HepG2 (cell line): ENCODE measurements around the gene NAV2. TPM values are rescaled to one million over a fixed set of nuclear protein-coding genes. Genes with fewer than 3 reads are reported as not detected.
A peak's percentile ranks its signal among the peaks of the same experiment; 100 is the strongest.

Source experiments
- ARNT ChIP-seq: fragments of 450-650 bp; IDR thresholded peaks from 2 replicates; pipeline ENCODE4 v1.6.1; 2017
- ELK4 ChIP-seq: sonication (generic); formaldehyde crosslinking; IDR thresholded peaks from 2 replicates; pipeline ENCODE4 v1.9.0; 2021; ENCODE audit warnings: missing genetic modification reagents, borderline replicate concordance
- ETS1 ChIP-seq: sonication (generic); formaldehyde crosslinking; IDR thresholded peaks from 2 replicates; pipeline ENCODE4 v1.4.0; 2020; ENCODE audit warnings: missing genetic modification reagents
- FUBP1 ChIP-seq: sonication (generic); formaldehyde crosslinking; IDR thresholded peaks from 2 replicates; pipeline ENCODE4 v1.5.1; 2020; ENCODE audit warnings: missing genetic modification reagents, mild to moderate bottlenecking, borderline replicate concordance
- GMEB1 ChIP-seq: sonication (generic); formaldehyde crosslinking; IDR thresholded peaks from 2 replicates; pipeline ENCODE4 v1.5.1; 2020; ENCODE audit warnings: missing genetic modification reagents, mild to moderate bottlenecking, borderline replicate concordance
- HDAC1 ChIP-seq: sonication (generic); formaldehyde crosslinking; IDR thresholded peaks from 2 replicates; pipeline ENCODE4 v1.5.1; 2020; ENCODE audit warnings: mild to moderate bottlenecking, missing genetic modification reagents
- HDAC2 ChIP-seq: sonication (generic); formaldehyde crosslinking; IDR thresholded peaks from 2 replicates; pipeline ENCODE4 v1.4.0; 2020; ENCODE audit warnings: missing genetic modification reagents
- LBX2 ChIP-seq: sonication (generic); formaldehyde crosslinking; IDR thresholded peaks from 2 replicates; pipeline ENCODE4 v1.5.0; 2020; ENCODE audit warnings: missing genetic modification reagents, mild to moderate bottlenecking, borderline replicate concordance
- MATR3 ChIP-seq: sonication (generic); formaldehyde crosslinking; IDR thresholded peaks from 2 replicates; pipeline ENCODE4 v1.4.0; 2020; ENCODE audit warnings: missing genetic modification reagents
- MXD4 ChIP-seq: IDR thresholded peaks from 2 replicates; pipeline ENCODE4 v1.6.1; 2016; ENCODE audit warnings: mild to moderate bottlenecking, missing biosample characterization, missing genetic modification reagents
- PPARG ChIP-seq: conservative IDR thresholded peaks from 2 replicates; pipeline ENCODE4 v1.6.1; 2016; ENCODE audit warnings: missing biosample characterization, missing genetic modification reagents
- TBP ChIP-seq: sonication (generic); formaldehyde crosslinking; IDR thresholded peaks from 2 replicates; pipeline ENCODE4 v1.5.0; 2020; ENCODE audit warnings: missing genetic modification reagents
- WIZ ChIP-seq: sonication (generic); formaldehyde crosslinking; IDR thresholded peaks from 2 replicates; pipeline ENCODE4 v1.5.1; 2020; ENCODE audit warnings: mild to moderate bottlenecking, missing genetic modification reagents
- ZBTB10 ChIP-seq: sonication (generic); formaldehyde crosslinking; IDR thresholded peaks from 2 replicates; pipeline ENCODE4 v1.4.0; 2020; ENCODE audit warnings: missing genetic modification reagents, borderline replicate concordance
- ZBTB20 ChIP-seq: sonication (generic); formaldehyde crosslinking; IDR thresholded peaks from 2 replicates; pipeline ENCODE4 v1.8.1; 2023; ENCODE audit warnings: missing genetic modification reagents, low read depth, mild to moderate bottlenecking, borderline replicate concordance
- ZFAT ChIP-seq: sonication (generic); formaldehyde crosslinking; conservative IDR thresholded peaks from 2 replicates; pipeline ENCODE4 v1.8.1; 2023; ENCODE audit warnings: missing genetic modification reagents, inconsistent platforms
- ZNF260 ChIP-seq: sonication (generic); formaldehyde crosslinking; IDR thresholded peaks from 2 replicates; pipeline ENCODE4 v1.4.0; 2020; ENCODE audit warnings: missing genetic modification reagents, low read depth, mild to moderate bottlenecking, borderline replicate concordance
- ZNF75D ChIP-seq: sonication (generic); formaldehyde crosslinking; IDR thresholded peaks from 2 replicates; pipeline ENCODE4 v1.8.1; 2023; ENCODE audit warnings: missing genetic modification reagents, mild to moderate bottlenecking, borderline replicate concordance
- ZNF784 ChIP-seq: sonication (generic); formaldehyde crosslinking; IDR thresholded peaks from 2 replicates; pipeline ENCODE4 v1.5.1; 2020; ENCODE audit warnings: missing genetic modification reagents, mild to moderate bottlenecking, borderline replicate concordance
- polyA plus RNA-seq, 8 experiments: library from polyadenylated mRNA; depleted of rRNA in 3 of 8; stranded (reverse) in 7 of 8; unstranded in 1 of 8; fragments of >200 nt; fragmentation: Illumina TruSeq in 4 of 8; extraction: Trizol in 4 of 8; gene quantifications; 2 replicates each; pipeline versions ENCODE4 v1.2.1 to v1.2.3, GENCODE V29; 2011 to 2016; ENCODE audit warnings: low read depth in 4 of 8, missing spikeins in 1 of 8, mixed read lengths in 1 of 8; ENCODE audit not compliant: insufficient read depth in 1 of 8
- total RNA-seq, 5 experiments: library from RNA; depleted of rRNA; stranded (reverse); fragments of >200 nt; fragmentation: Illumina TruSeq; extraction: Trizol; gene quantifications; 2 replicates each; pipeline ENCODE4 v1.2.3, GENCODE V29; 2016; ENCODE audit warnings: low read depth in 1 of 5

Gene NAV2
- total and polyA plus RNA-seq, 2 of the 13 experiments (the other 11 are each of a cell fraction or from before 2014, with no cell fraction given), result 9.3 to 34.6 TPM

GRCh38 chr11:19976281-19976941 is 263.8 kb downstream of the NAV2 start (continued):
- TF ChIP-seq ZBTB10 (CRISPR knock-in tag), result no peak
- 0 out of 2 replicates have a peak, but pooled peaks have one; percentile 53 for TF ChIP-seq PPARG (CRISPR knock-in tag)
- no peak for TF ChIP-seq WIZ (CRISPR knock-in tag)
- TF ChIP-seq LBX2, result 0 out of 2 replicates have a peak, but pooled peaks have one; percentile 51
- no peak for TF ChIP-seq MXD4 (CRISPR knock-in tag)
- no peak for TF ChIP-seq ZNF784 (CRISPR knock-in tag)
- peak; percentile 24; the same call in 1 of the 2 replicates for TF ChIP-seq GMEB1
- TF ChIP-seq HDAC1 (CRISPR knock-in tag), result peak; percentile 77
- peak; percentile 67 for TF ChIP-seq HDAC2 (CRISPR knock-in tag)
- no peak for TF ChIP-seq ZNF75D (CRISPR knock-in tag)
- no peak for TF ChIP-seq ZNF260
- no peak for TF ChIP-seq TBP (CRISPR knock-in tag)
- TF ChIP-seq ZBTB20 (CRISPR knock-in tag), result peak; percentile 78; the same call in 1 of the 2 replicates
- no peak for TF ChIP-seq ARNT
- TF ChIP-seq ZFAT (CRISPR knock-in tag), result no peak
- TF ChIP-seq ELK4 (CRISPR knock-in tag), result no peak
- no peak for TF ChIP-seq MATR3 (CRISPR knock-in tag)
- TF ChIP-seq ETS1 (CRISPR knock-in tag), result no peak
- TF ChIP-seq FUBP1 (CRISPR knock-in tag), result no peak
